Effector memory CD4-positive, alpha-beta T cell (primary cell): ENCODE data around the gene GLT1D1.

Experiments
- DNase-seq, 3 donors: peaks; one replicate each; pipeline ENCODE4 v3.0.0-alpha.2; 2020
- H3K27ac ChIP-seq: 2 replicates; pipeline ENCODE4 v1.7.0; 2013; ENCODE audit warnings: mild to moderate bottlenecking, low read length, moderate library complexity; ENCODE audit not compliant: insufficient read depth, poor library complexity, severe bottlenecking
- H3K27me3 ChIP-seq: replicated peaks from 2 replicates; pipeline ENCODE4 v1.7.0; 2013; ENCODE audit warnings: mild to moderate bottlenecking, low read length; ENCODE audit not compliant: insufficient read depth, control insufficient read depth, poor library complexity, severe bottlenecking
- H3K36me3 ChIP-seq: 2 replicates; pipeline ENCODE4 v1.7.0; 2013; ENCODE audit warnings: mild to moderate bottlenecking, low read length, moderate library complexity; ENCODE audit not compliant: control insufficient read depth, insufficient read depth
- H3K4me1 ChIP-seq: 2 replicates; pipeline ENCODE4 v1.7.0; 2013; ENCODE audit warnings: low read length, mild to moderate bottlenecking; ENCODE audit not compliant: control insufficient read depth, insufficient read depth, poor library complexity, severe bottlenecking
- H3K4me3 ChIP-seq: 2 replicates; pipeline ENCODE4 v1.7.0; 2013; ENCODE audit warnings: low read length, low read depth, mild to moderate bottlenecking; ENCODE audit not compliant: insufficient read depth, poor library complexity, severe bottlenecking
- H3K9me3 ChIP-seq: 2 replicates; pipeline ENCODE4 v1.7.0; 2013; ENCODE audit warnings: mild to moderate bottlenecking, low read length, moderate library complexity; ENCODE audit not compliant: control insufficient read depth

Gene GLT1D1

DNA sequence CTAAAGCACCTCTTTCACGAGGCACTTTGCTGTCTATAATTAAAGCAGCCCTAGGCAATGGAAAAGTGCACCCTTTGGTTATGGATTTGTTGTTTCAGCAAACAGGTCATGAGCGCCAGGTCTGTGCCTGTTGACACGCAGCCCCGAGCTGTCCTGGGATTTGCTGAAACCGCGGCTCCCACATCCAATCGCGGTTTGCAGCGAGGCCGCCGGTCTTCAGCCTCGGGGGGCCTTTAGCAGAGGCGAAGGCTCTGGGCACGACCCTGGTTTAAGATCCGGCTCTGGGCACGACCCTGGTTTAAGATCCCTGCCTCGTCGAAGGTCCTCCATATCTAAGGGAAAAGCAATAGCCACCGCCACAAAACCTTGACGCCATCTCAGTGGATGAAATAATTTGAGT lies 79.2 kb downstream of the GLT1D1 start:
- DNase-seq: no peak
- Histone ChIP-seq H3K4me3 (no peak overlapping the region), H3K9me3 (no peaks in the 10 kb centered on the region), H3K4me1 (no peaks in the 10 kb centered on the region), H3K27me3 (no peaks in the 10 kb centered on the region), H3K27ac (no peak overlapping the region), H3K36me3 (no peaks in the 10 kb centered on the region)

DNA sequence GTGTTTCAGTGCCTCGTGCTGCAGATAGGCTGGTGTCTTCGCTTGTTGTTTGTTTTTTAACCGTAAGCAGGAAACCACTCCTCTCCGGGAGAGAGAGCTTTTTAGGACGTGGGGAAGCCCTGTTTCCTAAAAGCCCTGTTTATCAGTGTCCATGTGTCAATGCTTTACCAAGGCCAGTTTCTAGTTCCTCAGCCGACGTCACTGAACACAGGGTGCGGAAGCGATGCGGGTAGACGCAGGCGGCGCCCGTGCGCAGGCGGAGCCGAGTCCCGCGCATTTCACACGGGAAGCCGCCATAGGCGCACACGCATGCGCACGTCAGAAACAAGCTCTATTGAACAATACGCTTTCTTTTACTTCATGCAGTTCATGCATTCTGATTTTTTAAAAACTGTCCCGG lies 79.8 kb downstream of the GLT1D1 start:
- Histone ChIP-seq H3K4me1 (no peaks in the 10 kb centered on the region), H3K27me3 (no peaks in the 10 kb centered on the region), H3K27ac (no peak overlapping the region), H3K36me3 (no peaks in the 10 kb centered on the region), H3K9me3 (no peaks in the 10 kb centered on the region), H3K4me3 (no peak overlapping the region)
- DNase-seq: no peak

DNA sequence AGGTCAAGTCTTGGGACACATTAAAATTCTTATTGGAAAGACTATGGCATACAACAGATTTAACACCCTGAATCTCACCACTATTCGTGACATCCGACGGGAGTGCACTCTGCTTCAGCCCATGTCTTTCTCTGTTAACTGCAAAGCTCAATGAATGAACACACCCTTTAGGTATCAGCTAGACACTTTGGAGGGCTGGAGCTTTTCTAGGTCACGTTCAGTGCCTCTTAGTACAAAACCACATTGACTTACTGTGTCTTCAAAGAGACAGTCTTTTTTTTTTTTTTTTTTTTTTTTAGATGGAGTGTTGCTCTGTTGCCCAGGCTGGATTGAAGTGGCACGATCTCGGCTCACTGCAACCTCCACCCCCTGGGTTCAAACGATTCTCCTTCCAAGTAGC lies 80.6 kb downstream of the GLT1D1 start:
- H3K4me1 ChIP-seq: no peaks in the 10 kb centered on the region
- no peak overlapping the region for H3K27ac ChIP-seq
- no peaks in the 10 kb centered on the region for H3K27me3 ChIP-seq
- no peaks in the 10 kb centered on the region for H3K36me3 ChIP-seq
- H3K9me3 ChIP-seq: no peaks in the 10 kb centered on the region
- H3K4me3 ChIP-seq: no peak overlapping the region
- no peak for DNase-seq

DNA sequence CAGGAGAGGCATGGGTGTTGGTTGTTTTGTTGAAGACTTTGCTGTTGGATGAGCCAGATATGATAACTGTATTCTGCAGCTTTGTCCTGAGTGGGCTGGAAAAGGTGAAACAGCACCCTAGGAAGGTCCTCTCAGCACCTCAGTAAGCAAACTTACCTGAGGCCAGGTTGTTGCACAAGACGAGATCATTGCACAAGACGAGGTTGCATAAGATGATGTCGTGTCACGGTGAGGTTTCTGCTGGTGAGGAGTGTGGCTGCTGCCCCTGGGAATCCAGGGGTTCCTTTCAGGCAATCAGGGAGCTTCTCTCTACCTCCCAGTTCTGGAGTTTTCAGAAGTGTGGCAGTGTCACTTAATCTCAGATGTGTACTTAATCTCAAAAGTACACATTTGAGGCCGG lies 85.6 kb downstream of the GLT1D1 start:
- no peaks in the 10 kb centered on the region for H3K4me1 ChIP-seq
- no peak for DNase-seq
- no peaks in the 10 kb centered on the region for H3K36me3 ChIP-seq
- no peaks in the 10 kb centered on the region for H3K9me3 ChIP-seq
- H3K4me3 ChIP-seq: no peak overlapping the region
- no peaks in the 10 kb centered on the region for H3K27me3 ChIP-seq
- no peak overlapping the region for H3K27ac ChIP-seq

DNA sequence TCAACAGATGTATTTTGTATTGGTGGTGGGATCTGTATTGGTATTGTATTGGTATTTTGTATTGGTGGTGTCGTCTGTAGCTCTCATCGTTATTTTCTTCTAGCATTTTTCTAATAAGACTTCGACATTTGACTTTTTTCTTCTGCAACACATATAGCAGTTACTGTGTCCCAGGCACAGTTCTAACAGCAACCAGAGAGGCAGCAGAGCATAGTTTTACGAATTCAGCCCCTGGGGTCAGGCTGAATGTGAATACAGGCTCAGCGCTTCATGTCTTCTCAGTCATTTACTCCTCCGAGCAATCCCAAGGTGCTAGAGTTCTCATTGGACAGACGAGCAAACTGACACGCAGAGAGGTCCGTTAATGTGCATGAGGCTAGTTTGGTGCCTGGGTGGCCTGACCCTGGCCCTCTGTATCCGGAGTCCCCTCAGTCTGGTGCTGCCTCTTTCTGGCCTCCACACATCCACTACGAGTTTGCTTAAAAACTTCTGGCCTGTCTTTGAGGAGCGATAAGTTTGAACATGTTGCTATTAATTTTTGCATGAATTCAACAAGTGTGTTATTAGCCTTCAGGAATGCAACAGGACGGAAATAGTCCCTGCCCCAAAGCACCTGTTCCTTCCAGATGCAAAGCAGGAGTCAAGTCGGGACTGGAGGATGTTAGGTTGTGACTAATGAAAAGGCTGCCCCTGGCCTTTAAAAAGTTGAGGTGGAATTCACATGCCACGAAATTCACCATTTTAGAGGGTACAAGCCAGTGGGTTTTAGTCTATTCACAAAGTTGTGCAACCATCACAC lies 87.0 kb downstream of the GLT1D1 start:
- Histone ChIP-seq H3K27ac (no peak overlapping the region), H3K4me1 (no peaks in the 10 kb centered on the region), H3K36me3 (no peaks in the 10 kb centered on the region), H3K4me3 (no peak overlapping the region), H3K9me3 (no peaks in the 10 kb centered on the region), H3K27me3 (no peaks in the 10 kb centered on the region)
- DNase-seq: no peak

DNA sequence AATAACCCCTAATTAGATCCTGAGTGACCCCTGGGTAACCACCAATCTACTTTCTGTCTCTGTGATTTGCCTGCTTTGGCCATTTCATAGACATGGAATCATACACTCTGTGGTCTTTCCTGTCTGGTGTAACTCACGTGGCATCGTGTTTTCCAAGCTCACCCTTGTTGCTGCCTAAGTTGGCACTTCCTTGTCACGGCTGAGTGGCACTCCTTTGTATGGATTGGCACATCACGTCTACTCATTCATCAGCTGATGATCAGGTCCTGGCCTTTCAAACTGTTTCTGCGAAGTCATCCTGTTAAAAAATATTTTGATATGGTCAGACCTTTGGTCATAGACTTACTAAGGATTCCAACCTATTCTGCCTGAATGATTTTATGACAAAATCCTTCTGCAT lies 87.7 kb downstream of the GLT1D1 start:
- no peaks in the 10 kb centered on the region for H3K9me3 ChIP-seq
- H3K27me3 ChIP-seq: no peaks in the 10 kb centered on the region
- no peak for DNase-seq
- no peak overlapping the region for H3K27ac ChIP-seq
- H3K36me3 ChIP-seq: no peaks in the 10 kb centered on the region
- no peaks in the 10 kb centered on the region for H3K4me1 ChIP-seq
- no peak overlapping the region for H3K4me3 ChIP-seq

DNA sequence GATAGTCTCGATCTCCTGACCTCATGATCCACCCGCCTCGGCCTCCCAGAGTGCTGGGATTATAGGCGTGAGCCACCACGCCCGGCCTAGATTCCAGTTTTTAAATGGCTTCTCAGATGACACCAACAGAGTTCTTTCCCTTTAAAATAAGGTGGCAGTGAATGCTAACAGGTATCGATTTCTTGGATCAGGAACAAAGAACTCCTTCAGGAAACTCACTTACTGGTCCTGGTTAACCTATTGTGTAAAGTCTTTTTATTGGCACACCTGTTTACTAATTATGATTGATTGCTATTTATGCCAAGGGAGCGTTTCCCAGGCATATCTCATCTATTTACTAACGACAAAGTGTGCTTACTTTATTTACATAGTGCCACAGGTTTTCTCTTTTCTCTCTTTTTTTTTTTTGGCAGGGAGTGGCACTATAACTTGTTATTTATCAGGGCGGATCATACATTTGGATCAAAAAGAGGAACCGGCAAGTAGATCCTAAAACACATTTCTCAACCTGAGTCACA lies 89.7 kb downstream of the GLT1D1 start:
- H3K27ac ChIP-seq: no peak overlapping the region
- DNase-seq: no peak
- H3K9me3 ChIP-seq: no peaks in the 10 kb centered on the region
- no peaks in the 10 kb centered on the region for H3K36me3 ChIP-seq
- H3K4me1 ChIP-seq: no peaks in the 10 kb centered on the region
- no peaks in the 10 kb centered on the region for H3K27me3 ChIP-seq
- no peak overlapping the region for H3K4me3 ChIP-seq

DNA sequence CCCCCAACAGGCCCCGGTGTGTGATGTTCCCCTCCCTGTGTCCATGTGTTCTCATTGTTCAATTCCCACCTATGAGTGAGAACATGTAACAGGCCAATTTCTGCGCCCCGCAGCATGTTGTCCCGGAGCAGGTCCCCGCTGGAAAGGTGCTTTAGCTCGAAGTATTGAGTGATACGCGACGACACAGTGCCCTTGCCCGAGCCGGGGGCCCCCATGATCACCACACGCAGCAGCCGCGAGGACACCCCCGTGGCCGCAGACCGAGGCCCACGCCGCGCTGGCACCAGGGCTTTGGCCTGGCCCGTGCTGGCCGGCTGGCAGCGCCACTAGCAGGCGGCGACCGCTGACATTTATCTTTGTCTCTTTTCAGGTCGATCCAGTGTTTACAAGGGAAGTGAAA lies 91.7 kb downstream of the GLT1D1 start:
- DNase-seq: no peak
- H3K4me1 ChIP-seq: no peaks in the 10 kb centered on the region
- no peaks in the 10 kb centered on the region for H3K27me3 ChIP-seq
- H3K36me3 ChIP-seq: no peaks in the 10 kb centered on the region
- no peak overlapping the region for H3K27ac ChIP-seq
- H3K9me3 ChIP-seq: no peaks in the 10 kb centered on the region
- no peak overlapping the region for H3K4me3 ChIP-seq

DNA sequence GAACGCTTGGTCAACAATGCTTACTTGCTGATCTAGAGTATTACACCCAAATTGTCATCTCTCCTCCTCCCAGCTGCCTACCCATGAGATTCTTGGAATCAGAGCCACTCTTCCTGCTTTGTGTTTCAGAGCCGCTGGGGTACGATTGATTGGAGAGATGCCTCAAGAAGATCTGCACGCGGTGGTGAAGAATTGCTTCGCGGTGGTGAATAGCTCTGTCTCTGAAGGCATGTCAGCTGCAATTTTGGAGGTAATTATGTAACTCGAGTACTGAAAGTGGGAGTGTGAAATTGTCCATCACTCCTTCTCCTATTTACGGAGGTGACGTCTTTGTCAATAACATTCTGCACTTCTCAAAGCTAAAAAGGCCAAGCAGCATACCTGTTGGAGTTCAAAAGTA lies 93.9 kb downstream of the GLT1D1 start:
- H3K36me3 ChIP-seq: no peaks in the 10 kb centered on the region
- H3K27me3 ChIP-seq: no peaks in the 10 kb centered on the region

DNA sequence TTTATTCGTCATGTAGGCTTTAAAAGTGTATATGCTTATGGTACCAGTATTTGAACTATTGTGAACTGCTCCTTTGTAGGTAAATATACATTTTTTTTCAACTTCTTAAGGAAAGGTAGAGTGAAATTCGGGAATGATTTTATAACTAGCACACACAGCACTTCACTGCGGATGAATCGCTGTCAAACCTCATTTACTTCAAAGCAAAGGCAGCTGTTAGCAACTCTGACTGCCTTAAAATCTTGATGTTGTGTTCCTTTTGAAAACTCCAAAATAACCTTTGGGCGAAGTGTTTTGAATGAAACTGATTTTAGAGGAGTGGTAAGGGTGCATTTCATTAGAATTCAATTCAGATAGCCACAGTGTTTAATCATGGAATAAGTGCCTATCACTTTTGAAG lies 95.8 kb downstream of the GLT1D1 start:
- H3K36me3 ChIP-seq: no peaks in the 10 kb centered on the region
- DNase-seq: no peak

More for the DNA sequence above, 93.9 kb downstream of the GLT1D1 start:
- no peaks in the 10 kb centered on the region for H3K9me3 ChIP-seq
- no peak overlapping the region for H3K27ac ChIP-seq
- DNase-seq: no peak
- H3K4me3 ChIP-seq: no peak overlapping the region
- no peaks in the 10 kb centered on the region for H3K4me1 ChIP-seq

More for the DNA sequence above, 95.8 kb downstream of the GLT1D1 start:
- Histone ChIP-seq H3K27ac (no peak overlapping the region), H3K27me3 (no peaks in the 10 kb centered on the region), H3K4me3 (no peak overlapping the region), H3K9me3 (no peaks in the 10 kb centered on the region), H3K4me1 (no peaks in the 10 kb centered on the region)
